Liver (tissue), 9 donors: ENCODE data around the gene PARP8. TPM values are rescaled to one million over a fixed set of nuclear protein-coding genes. Genes with fewer than 3 reads are reported as not detected.

Source experiments
- DNase-seq: peaks from one replicate; pipeline ENCODE4 v3.0.0-alpha.2; 2017; ENCODE audit warnings: low spot score
- H3K27ac ChIP-seq, 2 donors: one replicate each; pipeline ENCODE4 v1.7.0; 2013; ENCODE audit warnings: inconsistent platforms in 2 of 2, low read length in 2 of 2, control low read depth in 1 of 2, low read depth in 1 of 2, mild to moderate bottlenecking in 1 of 2
- H3K27me3 ChIP-seq, 4 donors: one replicate each; pipeline versions ENCODE4 v1.6.1 to v1.7.0; 2013; ENCODE audit warnings: low read length in 3 of 4, inconsistent platforms in 1 of 4, mild to moderate bottlenecking in 1 of 4, moderate library complexity in 1 of 4; ENCODE audit not compliant: control insufficient read depth in 4 of 4, insufficient read depth in 4 of 4
- H3K36me3 ChIP-seq, 4 donors: one replicate each; pipeline versions ENCODE4 v1.6.1 to v1.7.0; 2013; ENCODE audit warnings: low read length in 3 of 4, mild to moderate bottlenecking in 3 of 4, low read depth in 1 of 4, moderate library complexity in 1 of 4; ENCODE audit not compliant: control insufficient read depth in 4 of 4, insufficient read depth in 3 of 4
- H3K4me1 ChIP-seq, 4 donors: one replicate each; pipeline versions ENCODE4 v1.6.1 to v1.7.0; 2013; ENCODE audit warnings: low read length in 3 of 4, mild to moderate bottlenecking in 3 of 4, moderate library complexity in 1 of 4; ENCODE audit not compliant: control insufficient read depth in 4 of 4, insufficient read depth in 4 of 4
- H3K4me3 ChIP-seq, 3 donors: one replicate each; pipeline versions ENCODE4 v1.6.1 to v1.7.0; 2013; ENCODE audit warnings: low read length in 3 of 3, control low read depth in 1 of 3, low read depth in 1 of 3, mild to moderate bottlenecking in 1 of 3
- H3K9ac ChIP-seq, 2 donors: one replicate each; pipeline ENCODE4 v1.7.0; 2013; ENCODE audit warnings: low read length in 2 of 2, mild to moderate bottlenecking in 2 of 2, moderate library complexity in 2 of 2, control low read depth in 1 of 2, low read depth in 1 of 2
- H3K9me3 ChIP-seq, 4 donors: one replicate each; pipeline versions ENCODE4 v1.6.1 to v1.7.0; 2013; ENCODE audit warnings: low read length in 3 of 4; ENCODE audit not compliant: control insufficient read depth in 4 of 4
- ATF3 ChIP-seq: IDR thresholded peaks from 2 replicates; pipeline ENCODE4 v1.6.1; 2016; ENCODE audit warnings: antibody characterized with exemption
- CTCF ChIP-seq: fragments of 150-350 bp; IDR thresholded peaks from 2 replicates; pipeline ENCODE4 v1.5.1; 2017; ENCODE audit warnings: improper control_type of control experiment, low read depth, low read length; ENCODE audit not compliant: missing input control
- EGR1 ChIP-seq, 2 donors: IDR thresholded peaks; 2 replicates each; pipeline ENCODE4 v1.6.1; 2016 to 2018; ENCODE audit warnings: antibody characterized with exemption in 2 of 2, low read depth in 2 of 2
- FOXA1 ChIP-seq: IDR thresholded peaks from 2 replicates; pipeline ENCODE4 v1.6.1; 2016; ENCODE audit warnings: antibody characterized with exemption
- FOXA2 ChIP-seq: IDR thresholded peaks from 2 replicates; pipeline ENCODE4 v1.6.1; 2016; ENCODE audit warnings: antibody characterized with exemption
- HNF4A ChIP-seq, 2 donors: conservative IDR thresholded peaks; 2 replicates each; pipeline ENCODE4 v1.6.1; 2016; ENCODE audit warnings: antibody characterized with exemption in 2 of 2, mild to moderate bottlenecking in 2 of 2
- HNF4G ChIP-seq: IDR thresholded peaks from 2 replicates; pipeline ENCODE4 v1.6.1; 2016; ENCODE audit warnings: antibody characterized with exemption
- NR2F2 ChIP-seq: IDR thresholded peaks from 2 replicates; pipeline ENCODE4 v1.6.1; 2016; ENCODE audit warnings: antibody characterized with exemption
- REST ChIP-seq: IDR thresholded peaks from 2 replicates; pipeline ENCODE4 v1.6.1; 2016; ENCODE audit warnings: antibody characterized with exemption, mild to moderate bottlenecking
- SP1 ChIP-seq: IDR thresholded peaks from 2 replicates; pipeline ENCODE4 v1.6.1; 2018; ENCODE audit warnings: antibody characterized with exemption, mild to moderate bottlenecking
- YY1 ChIP-seq: IDR thresholded peaks from 2 replicates; pipeline ENCODE4 v1.6.1; 2016; ENCODE audit warnings: antibody characterized with exemption, mild to moderate bottlenecking
- ZBTB33 ChIP-seq: IDR thresholded peaks from 2 replicates; pipeline ENCODE4 v1.6.1; 2016; ENCODE audit warnings: antibody characterized with exemption
- WGBS: extraction: QIAGEN DNeasy Blood & Tissue Kit; methylation state at CpG from one replicate; pipeline ENCODE4 v1.1.7; 2013; 5-methylcytosine and 5-hydroxymethylcytosine counted together
- polyA plus RNA-seq, 2 donors: library from polyadenylated mRNA; stranded (reverse) in 1 of 2; unstranded in 1 of 2; fragments of 200-250 nt in 1 of 2; fragments of >200 nt in 1 of 2; fragmentation: Nextera tagmentation in 1 of 2; extraction: Ambion mirVana in 1 of 2; gene quantifications; one replicate each; pipeline versions ENCODE4 v1.2.1 to v1.2.3, GENCODE V29; 2013 to 2015
- total RNA-seq, 2 donors: library from RNA; depleted of rRNA; stranded (reverse); fragments of >200 nt; gene quantifications; one replicate each; pipeline ENCODE4 v1.2.3, GENCODE V29; 2014
- donor health status: healthy.
- donor health status: healthy.
- donor health status: healthy.
- donor health status: healthy.
- donor health status: healthy.

PARP8 gene
- total and polyA plus RNA-seq, 4 donors = 3.9 to 16.0 (median 7.1) TPM

- no peak for DNase-seq
- 88% methylated on average over 2 of the region's 2 CpGs for WGBS
- H3K9me3 ChIP-seq = no peaks in the 10 kb centered on the region
- H3K27ac ChIP-seq = no peak overlapping the region
- peaks cover 0 to 3% (median 0%) of the 10 kb centered on the region in 4 donors for H3K36me3 ChIP-seq
- no peak overlapping the region for H3K9ac ChIP-seq
- no peaks in the 10 kb centered on the region for H3K27me3 ChIP-seq
- no peaks in the 10 kb centered on the region for H3K4me1 ChIP-seq
- H3K4me3 ChIP-seq = no peak overlapping the region
- no peak for TF ChIP-seq SP1
- no peak for TF ChIP-seq ZBTB33
- TF ChIP-seq EGR1 (IDR thresholded peaks at IDR 0.05; ENCODE audit: low read depth in 2 of 2) = no peak
- TF ChIP-seq FOXA2 = no peak
- TF ChIP-seq NR2F2 = no peak
- no peak for TF ChIP-seq REST
- TF ChIP-seq FOXA1 = no peak
- no peak for TF ChIP-seq HNF4G
- no peak for TF ChIP-seq HNF4A (conservative IDR thresholded peaks at IDR 0.05)
- no peak for TF ChIP-seq CTCF
- no peak for TF ChIP-seq YY1
Measured at GRCh38 chr5:50846261-50846660, 179.8 kb downstream of the PARP8 start.

GRCh38 chr5:50849554-50849953 lies 183.1 kb downstream of the PARP8 start:
- Histone ChIP-seq H3K27ac (no peak overlapping the region), H3K4me3 (no peak overlapping the region), H3K27me3 (no peaks in the 10 kb centered on the region), H3K4me1 (peaks cover 0 to 2% (median 0%) of the 10 kb centered on the region in 4 donors), H3K9ac (no peak overlapping the region), H3K36me3 (no peaks in the 10 kb centered on the region), H3K9me3 (no peaks in the 10 kb centered on the region)
- 47% methylated on average over 3 of the region's 3 CpGs for WGBS
- no peak for DNase-seq
- TF ChIP-seq FOXA2 = no peak
- peak; percentile 32 to 63 for TF ChIP-seq HNF4A (conservative IDR thresholded peaks at IDR 0.05)

GRCh38 chr5:50853151-50853550 lies 186.7 kb downstream of the PARP8 start:
- no peak overlapping the region for H3K9ac ChIP-seq
- DNase-seq = no peak
- H3K4me1 ChIP-seq = peaks cover 0 to 2% (median 0%) of the 10 kb centered on the region in 4 donors
- WGBS = 84% methylated on average over 4 of the region's 4 CpGs
- TF ChIP-seq YY1 (peak; percentile 26), HNF4A (conservative IDR thresholded peaks at IDR 0.05) (no peak), ZBTB33 (no peak), ATF3 (no peak), CTCF (no peak)
- no peaks in the 10 kb centered on the region for H3K36me3 ChIP-seq
- H3K27ac ChIP-seq = no peak overlapping the region
- H3K4me3 ChIP-seq = no peak overlapping the region
- no peaks in the 10 kb centered on the region for H3K27me3 ChIP-seq
- no peaks in the 10 kb centered on the region for H3K9me3 ChIP-seq
